ENCODE results near the gene AKAP13.
"Not testable (repeated sequence)": the region's sequence is repeated elsewhere in the genome, so short reads cannot be mapped to it uniquely, and the experiment has no call there.

The AKAP13 gene

GRCh38 chr15:85625166-85625830 is 244.9 kb downstream of the AKAP13 start:
- DNase-seq (ENCODE audit: low read depth): no peak

- peak; percentile 87 for DNase-seq (ENCODE audit: low read depth)
Observed at GRCh38 chr15:85625856-85626255, 245.5 kb downstream of the AKAP13 start.

GRCh38 chr15:85627213-85627935 is 247.0 kb downstream of the AKAP13 start:
- no peak for DNase-seq (ENCODE audit: low read depth)

GRCh38 chr15:85630311-85630710 is 249.9 kb downstream of the AKAP13 start:
- no peak for DNase-seq (ENCODE audit: low read depth)

- no peak for DNase-seq (ENCODE audit: low read depth)
Observed at GRCh38 chr15:85631018-85631417, 250.6 kb downstream of the AKAP13 start.

GRCh38 chr15:85632014-85632413 is 251.6 kb downstream of the AKAP13 start:
- no peak for DNase-seq (ENCODE audit: low read depth)

GRCh38 chr15:85633859-85634258 is 253.5 kb downstream of the AKAP13 start:
- no peak for DNase-seq (ENCODE audit: low read depth)

GRCh38 chr15:85636351-85636750 is 255.9 kb downstream of the AKAP13 start:
- DNase-seq (ENCODE audit: low read depth): no peak

GRCh38 chr15:85639752-85640381 is 259.5 kb downstream of the AKAP13 start:
- DNase-seq (ENCODE audit: low read depth): peak; percentile 74

- no peak for DNase-seq (ENCODE audit: low read depth)
Observed at GRCh38 chr15:85642065-85642692, 261.8 kb downstream of the AKAP13 start.

- no peak for DNase-seq (ENCODE audit: low read depth)
Observed at GRCh38 chr15:85642693-85643066, 262.3 kb downstream of the AKAP13 start.

GRCh38 chr15:85646538-85647091 is 266.2 kb downstream of the AKAP13 start:
- peak; percentile 78 for DNase-seq (ENCODE audit: low read depth)

- DNase-seq (ENCODE audit: low read depth): peak; percentile 94
Observed at GRCh38 chr15:85649372-85649771, 269.0 kb downstream of the AKAP13 start.

GRCh38 chr15:85651548-85651947 is 271.1 kb downstream of the AKAP13 start:
- DNase-seq (ENCODE audit: low read depth): no peak

- no peak for DNase-seq (ENCODE audit: low read depth)
Observed at GRCh38 chr15:85652457-85652856, 272.1 kb downstream of the AKAP13 start.

- no peak for DNase-seq (ENCODE audit: low read depth)
Observed at GRCh38 chr15:85657132-85657531, 276.7 kb downstream of the AKAP13 start.

GRCh38 chr15:85658816-85659215 is 278.4 kb downstream of the AKAP13 start:
- DNase-seq (ENCODE audit: low read depth): no peak

- DNase-seq (ENCODE audit: low read depth): no peak
Observed at GRCh38 chr15:85661859-85662258, 281.5 kb downstream of the AKAP13 start.

GRCh38 chr15:85665677-85666076 is 285.3 kb downstream of the AKAP13 start:
- not testable (repeated sequence) for DNase-seq (ENCODE audit: low read depth)

- peak; percentile 99 for DNase-seq (ENCODE audit: low read depth)
Observed at GRCh38 chr15:85667491-85668424, 287.4 kb downstream of the AKAP13 start.

- DNase-seq (ENCODE audit: low read depth): no peak
Observed at GRCh38 chr15:85671156-85671555, 290.8 kb downstream of the AKAP13 start.

All from iris pigment epithelial cell (primary cell).